ENCODE measurements around the gene MGLL. TPM values are rescaled to one million over a fixed set of nuclear protein-coding genes. Genes with fewer than 3 reads are reported as not detected.

MGLL gene
- total and polyA plus RNA-seq, 9 of the 15 experiments (the other 6 are each of a cell fraction or from before 2014, with no cell fraction given): 0.12 to 0.32 (median 0.18) TPM; not detected in 6

- H3K4me1 ChIP-seq (replicated peaks in 1 of 2; ENCODE audit: control insufficient read depth in 2 of 2, insufficient read depth in 2 of 2, low read length in 2 of 2): peaks cover 0 to 25% of the 10 kb centered on the region in 2 experiments; a peak in 2 of 5 replicates
- H3K27ac ChIP-seq (ENCODE audit: extremely low read depth, low read depth, low read length): no peak overlapping the region
- 24% methylated on average over 10 of the region's 12 CpGs for WGBS (ENCODE audit: insufficient coverage, low coverage, missing lambda C conversion rate)
- in situ Hi-C loops (cut with MboI) (no loop called here), intact Hi-C loops (cut with micrococcal nuclease) (no loop called here)
- no peaks in the 10 kb centered on the region for H4K20me1 ChIP-seq (replicated peaks; ENCODE audit: control insufficient read depth, insufficient read depth, low read length)
- no peaks in the 10 kb centered on the region for H3K9me3 ChIP-seq (replicated peaks; ENCODE audit: control insufficient read depth, insufficient read depth, low read depth, low read length)
- TF ChIP-seq ZBTB1 (CRISPR knock-in tag; IDR thresholded peaks at IDR 0.05; ENCODE audit: borderline replicate concordance, low read depth) (no peak), NFATC3 (IDR thresholded peaks at IDR 0.05) (no peak), NR3C1 (CRISPR knock-in tag; IDR thresholded peaks at IDR 0.05) (no peak), SIX5 (IDR thresholded peaks at IDR 0.05; ENCODE audit: borderline replicate concordance in 1 of 2, insufficient read depth in 1 of 2, low read depth in 1 of 2, low read length in 2 of 2) (no peak), FIP1L1 (IDR thresholded peaks at IDR 0.05; ENCODE audit: low read depth, low read length, poor library complexity, severe bottlenecking) (no peak), MCM7 (IDR thresholded peaks at IDR 0.05) (no peak)
- FAIRE-seq: no peak
- H3K27me3 ChIP-seq (ENCODE audit: control insufficient read depth in 2 of 2, insufficient read depth in 2 of 2, low read length in 2 of 2): no peaks in the 10 kb centered on the region
- no peaks in the 10 kb centered on the region for H3K79me2 ChIP-seq (ENCODE audit: control insufficient read depth, insufficient read depth, low read length)
- no peak overlapping the region for H3K9ac ChIP-seq (ENCODE audit: insufficient read depth in 1 of 2, low read depth in 2 of 2, low read length in 2 of 2)
- H3K9me1 ChIP-seq (ENCODE audit: control insufficient read depth, insufficient read depth, low read length): no peaks in the 10 kb centered on the region
- H3K4me3 ChIP-seq: no peak overlapping the region
- no peak for ATAC-seq
- no peak for DNase-seq (ENCODE audit: extremely low read depth in 1 of 4, low spot score in 3 of 4)
- H3K4me2 ChIP-seq (ENCODE audit: insufficient read depth, low read length): no peak overlapping the region
- H2AFZ ChIP-seq (ENCODE audit: low read depth, low read length): no peak overlapping the region
- no TSS peak for BruUV-seq (replicated peaks)
- CTCF ChIA-PET (ENCODE audit: low intra/inter-chr PET ratio): no interaction called here
- POLR2A ChIA-PET: interaction anchor here (1.0 to 1.1 kb wide), 2 partner anchors 18 to 83 kb away, joined by 4 read pairs; no protein-coding TSS in a partner anchor
- H3K36me3 ChIP-seq (ENCODE audit: control insufficient read depth, insufficient read depth, low read length): no peaks in the 10 kb centered on the region
Observed at GRCh38 chr3:127678611-127679533, 143.4 kb downstream of the MGLL start.
